Suprapubic skin (tissue), 4 donors: Measurements from ENCODE around the gene MARVELD2.

ENCODE experiments used
- EP300 ChIP-seq: sonication (generic); formaldehyde crosslinking; IDR thresholded peaks from one replicate; pipeline ENCODE4 v1.6.1; 2017; ENCODE audit warnings: antibody characterized with exemption
- POLR2A ChIP-seq, 2 donors: fragments of 450-650 bp; IDR thresholded peaks; one replicate each; pipeline ENCODE4 v1.6.1; 2017; ENCODE audit warnings: antibody characterized with exemption in 2 of 2, mild to moderate bottlenecking in 2 of 2, moderate library complexity in 2 of 2
- POLR2AphosphoS5 ChIP-seq, 3 donors: sonication (generic); formaldehyde crosslinking; IDR thresholded peaks; one replicate each; pipeline ENCODE4 v1.6.1; 2017; ENCODE audit warnings: antibody characterized with exemption in 3 of 3
- TF ChIP-seq, protein P1 (sequence below), 2 donors: fragments of 200-600 bp in 1 of 2; fragments of 450-650 bp in 1 of 2; sonication (generic) in 1 of 2; IDR thresholded peaks; one replicate each; pipeline ENCODE4 v1.5.1; 2016 to 2019; ENCODE audit warnings: antibody characterized with exemption in 2 of 2, mild to moderate bottlenecking in 1 of 2, moderate library complexity in 1 of 2

DNA sequence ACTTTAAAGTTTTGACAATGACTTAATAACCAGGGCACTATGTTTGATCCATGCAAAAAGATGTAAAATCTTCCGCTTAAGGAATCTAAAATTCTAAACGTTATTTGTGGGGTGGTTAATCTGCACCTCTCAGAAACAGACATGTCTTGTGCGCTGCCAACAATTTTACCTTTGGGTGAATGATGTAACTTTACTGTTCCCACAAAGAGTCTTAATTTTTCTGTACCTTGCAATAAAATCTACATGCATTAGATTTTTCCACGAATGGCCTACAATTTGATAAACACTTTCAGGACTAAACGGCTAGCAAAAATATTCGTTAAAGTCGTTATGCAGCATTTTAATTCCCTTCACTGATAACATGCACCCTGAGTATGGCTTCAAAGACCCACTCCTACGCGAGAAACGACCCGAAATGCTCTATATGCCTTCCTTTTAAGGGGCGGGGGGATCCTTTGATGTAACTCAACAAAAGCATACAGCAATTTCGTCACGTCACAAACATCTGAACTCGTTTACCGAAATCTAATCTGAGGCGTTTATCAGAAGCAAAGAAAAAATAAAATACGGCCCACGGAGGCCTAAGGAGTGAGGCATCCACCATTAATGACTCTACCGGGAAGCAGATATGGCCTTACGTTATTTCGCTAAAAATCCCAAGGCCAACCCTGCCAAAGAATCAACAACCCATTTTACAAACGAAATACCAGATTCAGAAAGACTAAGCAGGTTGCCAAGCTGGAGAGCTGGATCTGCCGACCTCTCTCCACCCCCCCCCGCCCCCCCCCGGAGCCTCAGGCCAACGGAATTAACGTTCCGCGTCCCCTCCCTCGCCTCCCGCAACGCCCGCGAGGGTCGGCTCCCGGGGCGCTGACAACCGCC lies 46.2 kb upstream of the MARVELD2 start:
- TF ChIP-seq POLR2AphosphoS5 (IDR thresholded peaks at IDR 0.05): no peak
- TF ChIP-seq POLR2A (IDR thresholded peaks at IDR 0.05): no peak
- TF ChIP-seq, protein P1, sequence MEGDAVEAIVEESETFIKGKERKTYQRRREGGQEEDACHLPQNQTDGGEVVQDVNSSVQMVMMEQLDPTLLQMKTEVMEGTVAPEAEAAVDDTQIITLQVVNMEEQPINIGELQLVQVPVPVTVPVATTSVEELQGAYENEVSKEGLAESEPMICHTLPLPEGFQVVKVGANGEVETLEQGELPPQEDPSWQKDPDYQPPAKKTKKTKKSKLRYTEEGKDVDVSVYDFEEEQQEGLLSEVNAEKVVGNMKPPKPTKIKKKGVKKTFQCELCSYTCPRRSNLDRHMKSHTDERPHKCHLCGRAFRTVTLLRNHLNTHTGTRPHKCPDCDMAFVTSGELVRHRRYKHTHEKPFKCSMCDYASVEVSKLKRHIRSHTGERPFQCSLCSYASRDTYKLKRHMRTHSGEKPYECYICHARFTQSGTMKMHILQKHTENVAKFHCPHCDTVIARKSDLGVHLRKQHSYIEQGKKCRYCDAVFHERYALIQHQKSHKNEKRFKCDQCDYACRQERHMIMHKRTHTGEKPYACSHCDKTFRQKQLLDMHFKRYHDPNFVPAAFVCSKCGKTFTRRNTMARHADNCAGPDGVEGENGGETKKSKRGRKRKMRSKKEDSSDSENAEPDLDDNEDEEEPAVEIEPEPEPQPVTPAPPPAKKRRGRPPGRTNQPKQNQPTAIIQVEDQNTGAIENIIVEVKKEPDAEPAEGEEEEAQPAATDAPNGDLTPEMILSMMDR (IDR thresholded peaks at IDR 0.05): no peak
- no peak for TF ChIP-seq EP300
